ENCODE measurements around the gene BSPH1.
"Not testable (repeated sequence)": the region's sequence is repeated elsewhere in the genome, so short reads cannot be mapped to it uniquely, and the experiment has no call there.

- TF ChIP-seq CTCF (IDR thresholded peaks at IDR 0.05), result peak in 3 of 12 donors; percentile 22 to 39 (median 29)
- not testable (repeated sequence) for TF ChIP-seq POLR2A (IDR thresholded peaks at IDR 0.05)
Observed at GRCh38 chr19:47949852-47950521, 42.0 kb downstream of the BSPH1 start.

Data from heart left ventricle (tissue), 13 donors.